Thymus (tissue), 11 donors: Measurements from ENCODE around the gene SHCBP1L. TPM values are rescaled to one million over a fixed set of nuclear protein-coding genes. Genes with fewer than 3 reads are reported as not detected.
"Not testable (repeated sequence)": the region's sequence is repeated elsewhere in the genome, so short reads cannot be mapped to it uniquely, and the experiment has no call there.

Experiments
- DNase-seq, 9 donors: peaks; one replicate each; pipeline ENCODE4 v3.0.0-alpha.2; 2013; ENCODE audit warnings: low spot score in 9 of 9, low read depth in 6 of 9, missing footprints in 1 of 9
- H3K27ac ChIP-seq, 2 donors: one replicate each; pipeline ENCODE4 v1.5.1; 2013; ENCODE audit warnings: control low read depth in 1 of 2, low read depth in 1 of 2, low read length in 1 of 2, mild to moderate bottlenecking in 1 of 2, moderate library complexity in 1 of 2
- H3K27me3 ChIP-seq, 2 donors: one replicate each; pipeline ENCODE4 v1.5.1; 2013; ENCODE audit warnings: low read length in 1 of 2; ENCODE audit not compliant: control insufficient read depth in 2 of 2, insufficient read depth in 1 of 2
- H3K36me3 ChIP-seq, 2 donors: one replicate each; pipeline ENCODE4 v1.5.1; 2013; ENCODE audit warnings: low read length in 1 of 2, mild to moderate bottlenecking in 1 of 2, moderate library complexity in 1 of 2; ENCODE audit not compliant: control insufficient read depth in 2 of 2, insufficient read depth in 2 of 2
- H3K4me1 ChIP-seq, 2 donors: one replicate each; pipeline ENCODE4 v1.5.1; 2013; ENCODE audit warnings: low read length in 2 of 2; ENCODE audit not compliant: control insufficient read depth in 2 of 2, insufficient read depth in 2 of 2
- H3K4me3 ChIP-seq, 2 donors: one replicate each; pipeline ENCODE4 v1.5.1; 2013; ENCODE audit warnings: low read length in 2 of 2, control low read depth in 1 of 2, mild to moderate bottlenecking in 1 of 2
- H3K9me3 ChIP-seq, 2 donors: one replicate each; pipeline ENCODE4 v1.5.1; 2013; ENCODE audit warnings: low read length in 1 of 2, mild to moderate bottlenecking in 1 of 2; ENCODE audit not compliant: control insufficient read depth in 2 of 2, insufficient read depth in 1 of 2
- WGBS: extraction: QIAGEN DNeasy Blood & Tissue Kit; methylation state at CpG from one replicate; pipeline ENCODE4 v1.1.7; 2013; 5-methylcytosine and 5-hydroxymethylcytosine counted together
- polyA plus RNA-seq: library from polyadenylated mRNA; stranded (reverse); fragments of 200-250 nt; gene quantifications from one replicate; pipeline ENCODE4 v1.2.3, GENCODE V29; 2013
- total RNA-seq: library from RNA; stranded (reverse); fragments of 120-200 nt; gene quantifications from one replicate; pipeline ENCODE4 v1.2.4, GENCODE V29; 2013
- donor health status: healthy.

Gene SHCBP1L
- total and polyA plus RNA-seq, 2 donors: not detected

- Histone ChIP-seq H3K27ac (no peak overlapping the region), H3K4me3 (no peak overlapping the region), H3K9me3 (peaks cover 0 to 3% of the 10 kb centered on the region in 2 donors), H3K4me1 (no peaks in the 10 kb centered on the region), H3K36me3 (no peaks in the 10 kb centered on the region), H3K27me3 (no peaks in the 10 kb centered on the region)
- WGBS: 86% methylated on average over 3 of the region's 3 CpGs
- DNase-seq: no peak
Observed at GRCh38 chr1:182917378-182917777, 35.6 kb downstream of the SHCBP1L start.

DNA sequence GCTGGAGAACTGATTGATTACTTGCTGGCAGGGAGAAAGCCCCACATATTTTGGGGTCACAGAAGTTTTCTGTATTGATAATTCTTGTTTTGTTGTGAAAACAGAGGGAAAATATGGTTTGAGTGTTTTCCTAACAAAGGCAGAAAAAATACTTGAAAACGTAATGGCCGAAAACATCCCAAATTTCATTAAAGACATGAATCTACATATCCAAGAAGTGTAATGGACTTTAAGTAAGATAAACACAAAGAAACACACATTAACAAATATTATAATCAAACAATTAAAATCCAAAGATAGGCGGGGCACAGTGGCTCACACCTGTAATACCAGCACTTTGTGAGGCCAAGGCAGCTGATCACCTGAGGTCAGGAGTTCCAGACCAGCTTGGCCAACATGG, 39.6 kb downstream of the SHCBP1L start:
- H3K4me3 ChIP-seq: no peak overlapping the region
- 98% methylated on average over 3 of the region's 3 CpGs for WGBS
- no peaks in the 10 kb centered on the region for H3K36me3 ChIP-seq
- H3K27ac ChIP-seq: no peak overlapping the region
- H3K27me3 ChIP-seq: no peaks in the 10 kb centered on the region
- H3K9me3 ChIP-seq: peaks cover 0 to 6% of the 10 kb centered on the region in 2 donors
- no peaks in the 10 kb centered on the region for H3K4me1 ChIP-seq
- no peak for DNase-seq

DNA sequence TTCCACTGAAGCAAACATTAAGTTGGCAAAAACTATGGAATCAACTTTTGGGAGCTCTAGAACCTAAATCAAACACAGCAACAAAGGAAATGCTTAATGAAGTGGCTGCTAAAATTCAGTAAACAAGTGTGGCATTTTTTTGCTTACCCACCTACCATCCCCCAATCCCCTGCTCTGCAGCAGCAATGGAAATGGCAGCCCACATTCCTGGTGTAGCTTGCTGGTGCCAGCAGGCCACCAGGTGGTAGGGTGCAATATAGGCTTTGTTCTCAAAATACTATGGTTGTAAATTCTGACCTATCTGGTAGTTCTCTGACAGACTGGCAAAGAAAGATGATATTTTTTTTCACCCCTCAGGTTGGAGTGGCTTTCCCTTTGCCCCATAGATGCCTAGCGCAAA, 42.8 kb downstream of the SHCBP1L start:
- Histone ChIP-seq H3K4me1 (no peaks in the 10 kb centered on the region), H3K36me3 (no peaks in the 10 kb centered on the region), H3K27ac (no peak overlapping the region), H3K27me3 (no peaks in the 10 kb centered on the region), H3K9me3 (peaks cover 0 to 6% of the 10 kb centered on the region in 2 donors), H3K4me3 (no peak overlapping the region)
- DNase-seq: no peak
- 100% methylated on average over 1 of the region's 1 CpG for WGBS

- H3K4me1 ChIP-seq: no peaks in the 10 kb centered on the region
- no peak for DNase-seq
- WGBS: 90% methylated on average over 4 of the region's 4 CpGs
Observed at GRCh38 chr1:182909578-182909977, 43.4 kb downstream of the SHCBP1L start.

DNA sequence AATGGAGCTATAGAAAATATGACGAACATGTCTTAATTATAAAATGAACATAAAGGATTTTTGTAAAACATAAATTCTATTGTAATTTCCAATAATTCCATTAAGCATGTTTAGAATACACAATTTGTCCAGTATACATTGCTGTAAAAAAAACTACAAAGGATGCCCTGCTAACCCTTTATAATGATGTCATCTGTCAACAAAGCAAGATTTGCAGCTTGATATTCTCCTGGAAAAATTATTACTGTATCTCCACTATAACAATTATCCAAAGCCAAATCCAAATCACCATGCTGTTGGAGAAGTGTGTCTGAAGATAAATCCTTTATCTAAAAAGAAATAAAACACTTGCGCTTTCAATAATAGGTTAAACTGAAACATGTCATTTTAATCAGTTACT, 47.6 kb downstream of the SHCBP1L start:
- H3K9me3 ChIP-seq: no peaks in the 10 kb centered on the region
- H3K36me3 ChIP-seq: no peaks in the 10 kb centered on the region
- no peaks in the 10 kb centered on the region for H3K27me3 ChIP-seq
- no peak for DNase-seq
- no peaks in the 10 kb centered on the region for H3K4me1 ChIP-seq
- H3K4me3 ChIP-seq: no peak overlapping the region
- no peak overlapping the region for H3K27ac ChIP-seq
- WGBS: 98% methylated on average over 2 of the region's 2 CpGs

More at GRCh38 chr1:182909578-182909977, 43.4 kb downstream of the SHCBP1L start:
- H3K27me3 ChIP-seq: no peaks in the 10 kb centered on the region
- H3K4me3 ChIP-seq: no peak overlapping the region
- H3K27ac ChIP-seq: no peak overlapping the region
- no peaks in the 10 kb centered on the region for H3K36me3 ChIP-seq
- peaks cover 0 to 6% of the 10 kb centered on the region in 2 donors for H3K9me3 ChIP-seq

DNA sequence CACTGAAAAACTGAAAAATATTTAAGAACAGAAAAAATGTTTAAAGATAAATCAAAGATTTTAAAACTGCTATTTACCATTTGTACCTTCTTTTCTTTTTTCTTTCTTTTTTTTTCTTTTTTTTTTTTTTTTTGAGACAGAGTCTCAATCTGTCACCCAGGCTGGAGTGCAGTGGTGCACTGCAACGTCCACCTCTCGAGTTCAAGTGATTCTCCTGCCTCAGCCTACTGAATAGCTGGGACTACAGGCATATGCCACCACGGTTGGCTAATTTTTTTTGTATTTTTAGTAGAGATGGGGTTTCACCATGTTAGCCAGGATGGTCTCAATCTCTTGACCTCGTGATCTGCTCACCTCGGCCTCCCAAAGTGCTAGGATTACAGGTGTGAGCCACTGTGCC, 51.0 kb downstream of the SHCBP1L start:
- not testable (repeated sequence) for H3K4me3 ChIP-seq, H3K9me3 ChIP-seq, H3K36me3 ChIP-seq, DNase-seq, H3K27ac ChIP-seq, H3K4me1 ChIP-seq, H3K27me3 ChIP-seq
- 94% methylated on average over 5 of the region's 5 CpGs for WGBS

- Histone ChIP-seq H3K27ac (no peak overlapping the region), H3K4me3 (no peak overlapping the region), H3K4me1 (no peaks in the 10 kb centered on the region), H3K36me3 (no peaks in the 10 kb centered on the region), H3K27me3 (no peaks in the 10 kb centered on the region), H3K9me3 (no peaks in the 10 kb centered on the region)
- 92% methylated on average over 2 of the region's 2 CpGs for WGBS
- no peak for DNase-seq
Observed at GRCh38 chr1:182897696-182898095, 55.3 kb downstream of the SHCBP1L start.

DNA sequence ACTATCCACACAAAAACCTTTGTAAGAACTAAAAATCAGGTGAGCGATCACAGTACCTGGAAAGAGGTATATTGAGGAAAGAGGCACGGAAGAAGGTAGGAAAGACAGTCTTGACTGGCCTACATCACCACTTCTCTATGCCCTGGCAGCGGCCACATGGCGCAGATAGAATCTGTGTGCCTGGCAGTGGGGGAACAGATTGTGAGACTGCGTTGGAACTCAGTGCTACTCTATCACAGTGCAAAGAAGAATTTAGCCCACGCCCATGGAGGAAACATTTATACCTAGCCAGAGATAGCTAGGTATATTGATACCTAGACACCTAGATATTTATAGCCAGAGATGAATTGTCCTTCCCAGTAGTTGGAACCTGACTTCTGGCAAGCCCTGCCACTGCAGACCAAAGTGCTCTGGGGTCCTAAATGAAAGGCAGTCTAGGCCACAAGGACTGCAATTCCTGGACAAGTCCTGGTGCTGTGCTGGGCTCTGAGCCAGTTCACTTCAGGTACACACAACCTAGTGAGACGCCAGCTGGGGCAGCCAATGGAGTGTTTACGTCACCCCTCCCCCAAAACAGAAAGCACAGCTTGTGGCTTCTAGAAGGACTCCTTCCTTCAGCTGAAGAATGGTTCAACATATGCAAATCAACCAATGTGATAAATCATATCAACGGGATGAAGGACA, 61.9 kb downstream of the SHCBP1L start:
- WGBS: 90% methylated on average over 9 of the region's 9 CpGs
- H3K27ac ChIP-seq: no peak overlapping the region
- H3K9me3 ChIP-seq: no peaks in the 10 kb centered on the region
- no peak overlapping the region for H3K4me3 ChIP-seq
- peaks cover 0 to 5% of the 10 kb centered on the region in 2 donors for H3K4me1 ChIP-seq
- no peak for DNase-seq
- H3K36me3 ChIP-seq: peaks cover 17 to 34% of the 10 kb centered on the region in 2 donors
- no peaks in the 10 kb centered on the region for H3K27me3 ChIP-seq

DNA sequence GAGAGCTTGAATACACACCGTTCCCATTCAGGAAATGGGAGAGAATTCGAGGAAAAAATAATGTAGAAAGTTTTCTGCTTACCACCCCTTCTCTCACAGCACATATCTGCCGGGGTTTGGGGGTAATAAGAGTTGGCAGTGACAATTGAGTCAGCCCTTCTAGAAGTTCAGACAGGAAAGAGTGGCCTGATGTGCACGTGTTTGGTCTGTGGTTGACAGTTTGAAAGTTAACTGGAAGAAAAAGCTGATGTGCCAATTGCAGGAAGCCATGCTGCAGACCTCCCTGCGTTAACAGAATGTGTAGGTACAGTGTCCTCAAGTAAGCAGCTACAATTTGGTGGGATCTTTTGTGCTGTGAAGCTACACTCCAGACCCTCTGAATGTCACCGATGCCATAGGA, 63.0 kb downstream of the SHCBP1L start:
- no peak overlapping the region for H3K4me3 ChIP-seq
- H3K36me3 ChIP-seq: peaks cover 17 to 43% of the 10 kb centered on the region in 2 donors
- H3K9me3 ChIP-seq: no peaks in the 10 kb centered on the region
- peak in 6 of 9 donors; percentile 11 to 70 (median 34) for DNase-seq
- H3K27me3 ChIP-seq: no peaks in the 10 kb centered on the region
- H3K4me1 ChIP-seq: peaks cover 0 to 5% of the 10 kb centered on the region in 2 donors
- WGBS: 39% methylated on average over 6 of the region's 6 CpGs
- peak overlapping the region in 1 of 2 donors; percentile 20 for H3K27ac ChIP-seq
